ENCODE data around the gene KRTAP5-11.
"Not testable (repeated sequence)": the region's sequence is repeated elsewhere in the genome, so short reads cannot be mapped to it uniquely, and the experiment has no call there.

Gene KRTAP5-11

GRCh38 chr11:71551711-71552110, 31.0 kb downstream of the KRTAP5-11 start:
- TF ChIP-seq JUND (IDR thresholded peaks at IDR 0.05; ENCODE audit: low read depth), result no peak

GRCh38 chr11:71548716-71549151, 33.9 kb downstream of the KRTAP5-11 start:
- in situ Hi-C loops (cut with HindIII; ENCODE audit: low pct_unique_long_range_greater_than_20kb, low sequenced_read_pairs), result no loop called here
- no peak for TF ChIP-seq JUND (IDR thresholded peaks at IDR 0.05; ENCODE audit: low read depth)

More at GRCh38 chr11:71551711-71552110, 31.0 kb downstream of the KRTAP5-11 start:
- in situ Hi-C loops (cut with HindIII; ENCODE audit: low pct_unique_long_range_greater_than_20kb, low sequenced_read_pairs), result no loop called here
- no peak for DNase-seq (ENCODE audit: low read depth in 1 of 2, low spot score in 1 of 2)

GRCh38 chr11:71548120-71548519, 34.6 kb downstream of the KRTAP5-11 start, which contains the start of gene KRTAP5-9:
TSS of gene KRTAP5-9 (plus strand) at chr11:71548420. CDS start at chr11:71548658, 238 bp downstream.
- DNase-seq (ENCODE audit: low read depth in 1 of 2, low spot score in 1 of 2), result no peak
- in situ Hi-C loops (cut with HindIII; ENCODE audit: low pct_unique_long_range_greater_than_20kb, low sequenced_read_pairs), result no loop called here
- no peak for TF ChIP-seq JUND (IDR thresholded peaks at IDR 0.05; ENCODE audit: low read depth)

More at GRCh38 chr11:71548716-71549151, 33.9 kb downstream of the KRTAP5-11 start:
- DNase-seq (ENCODE audit: low read depth in 1 of 2, low spot score in 1 of 2), result no peak

GRCh38 chr11:71545405-71545966, 37.2 kb downstream of the KRTAP5-11 start:
- DNase-seq (ENCODE audit: low read depth in 1 of 2, low spot score in 1 of 2), result no peak
- in situ Hi-C loops (cut with HindIII; ENCODE audit: low pct_unique_long_range_greater_than_20kb, low sequenced_read_pairs), result no loop called here
- TF ChIP-seq JUND (IDR thresholded peaks at IDR 0.05; ENCODE audit: low read depth), result no peak

- in situ Hi-C loops (cut with HindIII; ENCODE audit: low pct_unique_long_range_greater_than_20kb, low sequenced_read_pairs), result no loop called here
- TF ChIP-seq JUND (IDR thresholded peaks at IDR 0.05; ENCODE audit: low read depth), result no peak
- no peak for DNase-seq (ENCODE audit: low read depth in 1 of 2, low spot score in 1 of 2)
Observed at GRCh38 chr11:71544525-71545214, 38.0 kb downstream of the KRTAP5-11 start.

GRCh38 chr11:71543866-71544265, 38.8 kb downstream of the KRTAP5-11 start:
- TF ChIP-seq JUND (IDR thresholded peaks at IDR 0.05; ENCODE audit: low read depth), result no peak
- in situ Hi-C loops (cut with HindIII; ENCODE audit: low pct_unique_long_range_greater_than_20kb, low sequenced_read_pairs), result no loop called here
- no peak for DNase-seq (ENCODE audit: low read depth in 1 of 2, low spot score in 1 of 2)

GRCh38 chr11:71542879-71543777, 39.5 kb downstream of the KRTAP5-11 start:
- TF ChIP-seq JUND (IDR thresholded peaks at IDR 0.05; ENCODE audit: low read depth), result no peak
- DNase-seq (ENCODE audit: low read depth in 1 of 2, low spot score in 1 of 2), result no peak
- in situ Hi-C loops (cut with HindIII; ENCODE audit: low pct_unique_long_range_greater_than_20kb, low sequenced_read_pairs), result no loop called here

GRCh38 chr11:71542382-71542781, 40.3 kb downstream of the KRTAP5-11 start:
- TF ChIP-seq JUND (IDR thresholded peaks at IDR 0.05; ENCODE audit: low read depth), result no peak
- in situ Hi-C loops (cut with HindIII; ENCODE audit: low pct_unique_long_range_greater_than_20kb, low sequenced_read_pairs), result no loop called here
- DNase-seq (ENCODE audit: low read depth in 1 of 2, low spot score in 1 of 2), result no peak

- in situ Hi-C loops (cut with HindIII; ENCODE audit: low pct_unique_long_range_greater_than_20kb, low sequenced_read_pairs); DNase-seq (ENCODE audit: low read depth in 1 of 2, low spot score in 1 of 2): not testable (repeated sequence)
Observed at GRCh38 chr11:71540521-71541304, 42.0 kb downstream of the KRTAP5-11 start.

- in situ Hi-C loops (cut with HindIII; ENCODE audit: low pct_unique_long_range_greater_than_20kb, low sequenced_read_pairs); DNase-seq (ENCODE audit: low read depth in 1 of 2, low spot score in 1 of 2): not testable (repeated sequence)
Observed at GRCh38 chr11:71539971-71540370, 42.7 kb downstream of the KRTAP5-11 start.

- in situ Hi-C loops (cut with HindIII; ENCODE audit: low pct_unique_long_range_greater_than_20kb, low sequenced_read_pairs), result no loop called here
- DNase-seq (ENCODE audit: low read depth in 1 of 2, low spot score in 1 of 2), result no peak
- no peak for TF ChIP-seq JUND (IDR thresholded peaks at IDR 0.05; ENCODE audit: low read depth)
Observed at GRCh38 chr11:71539017-71539416, 43.7 kb downstream of the KRTAP5-11 start.

- DNase-seq (ENCODE audit: low read depth in 1 of 2, low spot score in 1 of 2), result no peak
- no peak for TF ChIP-seq JUND (IDR thresholded peaks at IDR 0.05; ENCODE audit: low read depth)
- in situ Hi-C loops (cut with HindIII; ENCODE audit: low pct_unique_long_range_greater_than_20kb, low sequenced_read_pairs), result no loop called here
Observed at GRCh38 chr11:71538666-71538990, 44.0 kb downstream of the KRTAP5-11 start.

GRCh38 chr11:71537977-71538665, 44.6 kb downstream of the KRTAP5-11 start, which contains the start of gene KRTAP5-8:
TSS of gene KRTAP5-8 (plus strand) at chr11:71538025. CDS start at chr11:71538056, 31 bp downstream.
- in situ Hi-C loops (cut with HindIII; ENCODE audit: low pct_unique_long_range_greater_than_20kb, low sequenced_read_pairs); DNase-seq (ENCODE audit: low read depth in 1 of 2, low spot score in 1 of 2): not testable (repeated sequence)

All from T47D (cell line).